Epithelial cell of proximal tubule (primary cell): ENCODE results near the gene NPR2. TPM values are rescaled to one million over a fixed set of nuclear protein-coding genes. Genes with fewer than 3 reads are reported as not detected.

ENCODE experiments used
- DNase-seq: peaks from one replicate; pipeline ENCODE4 v3.0.0-alpha.2; 2011; ENCODE audit warnings: low read depth
- H3K4me3 ChIP-seq: 2 replicates; pipeline ENCODE4 v1.5.1; 2011; ENCODE audit warnings: low read depth, mild to moderate bottlenecking, low read length
- total RNA-seq: library from RNA; depleted of rRNA; stranded (reverse); fragments of >200 nt; gene quantifications from 2 replicates; pipeline ENCODE4 v1.2.3, GENCODE V29; 2015
- TF ChIP-seq, protein P1 (sequence below): conservative IDR thresholded peaks from 2 replicates; pipeline ENCODE4 v1.5.1; 2012; ENCODE audit warnings: low read depth, mild to moderate bottlenecking, low read length

NPR2 gene
- total RNA-seq, 1 donor from 2014 or later: 11.0 TPM

DNA sequence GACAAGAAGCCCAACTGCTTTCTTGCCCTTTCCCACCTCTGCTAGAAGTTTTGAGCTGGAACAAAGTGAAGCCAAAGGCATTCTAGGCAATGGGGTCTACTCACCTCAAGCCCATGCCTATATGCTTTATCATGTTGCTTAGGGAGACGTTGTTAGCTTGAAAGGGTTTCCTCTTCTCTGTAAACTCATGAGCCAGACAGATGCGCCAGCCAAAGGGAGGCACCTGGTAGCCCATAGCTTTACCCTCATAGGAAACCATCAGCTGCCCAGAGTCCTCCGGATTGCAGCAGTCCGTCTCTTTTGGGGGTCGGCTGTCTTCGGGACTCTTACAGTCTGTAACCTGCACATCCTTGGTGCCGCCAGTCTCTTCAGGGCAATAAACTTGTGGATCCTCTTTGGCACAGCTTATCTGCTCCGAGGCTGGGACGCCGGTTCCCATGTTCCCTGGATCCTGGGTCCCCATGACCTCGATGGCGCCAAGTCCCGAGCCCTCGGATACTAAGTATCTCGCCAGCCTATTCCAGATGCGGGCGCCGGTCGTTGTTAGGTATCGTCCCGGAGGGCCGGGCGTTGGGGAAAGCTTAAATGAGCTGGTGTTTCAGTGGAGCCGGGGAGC, 43.0 kb upstream of the NPR2 start:
- peak overlapping the region; percentile 75 for H3K4me3 ChIP-seq
- DNase-seq: no peak
- TF ChIP-seq, protein P1, sequence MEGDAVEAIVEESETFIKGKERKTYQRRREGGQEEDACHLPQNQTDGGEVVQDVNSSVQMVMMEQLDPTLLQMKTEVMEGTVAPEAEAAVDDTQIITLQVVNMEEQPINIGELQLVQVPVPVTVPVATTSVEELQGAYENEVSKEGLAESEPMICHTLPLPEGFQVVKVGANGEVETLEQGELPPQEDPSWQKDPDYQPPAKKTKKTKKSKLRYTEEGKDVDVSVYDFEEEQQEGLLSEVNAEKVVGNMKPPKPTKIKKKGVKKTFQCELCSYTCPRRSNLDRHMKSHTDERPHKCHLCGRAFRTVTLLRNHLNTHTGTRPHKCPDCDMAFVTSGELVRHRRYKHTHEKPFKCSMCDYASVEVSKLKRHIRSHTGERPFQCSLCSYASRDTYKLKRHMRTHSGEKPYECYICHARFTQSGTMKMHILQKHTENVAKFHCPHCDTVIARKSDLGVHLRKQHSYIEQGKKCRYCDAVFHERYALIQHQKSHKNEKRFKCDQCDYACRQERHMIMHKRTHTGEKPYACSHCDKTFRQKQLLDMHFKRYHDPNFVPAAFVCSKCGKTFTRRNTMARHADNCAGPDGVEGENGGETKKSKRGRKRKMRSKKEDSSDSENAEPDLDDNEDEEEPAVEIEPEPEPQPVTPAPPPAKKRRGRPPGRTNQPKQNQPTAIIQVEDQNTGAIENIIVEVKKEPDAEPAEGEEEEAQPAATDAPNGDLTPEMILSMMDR: no peak

- DNase-seq: no peak
- H3K4me3 ChIP-seq: peak within 1 kb of the TSS; percentile 75
- TF ChIP-seq, protein P1: no peak
Measured at GRCh38 chr9:35748858-35749514, 42.4 kb upstream of the NPR2 start, which contains the start of the genes GBA2 and RGP1. Gene GBA2, minus strand, starts transcription at chr9:35749228. Its CDS starts 524 bp downstream, at chr9:35748704. Gene RGP1, plus strand, starts transcription at chr9:35749287. Its CDS starts 469 bp downstream, at chr9:35749756.

DNA sequence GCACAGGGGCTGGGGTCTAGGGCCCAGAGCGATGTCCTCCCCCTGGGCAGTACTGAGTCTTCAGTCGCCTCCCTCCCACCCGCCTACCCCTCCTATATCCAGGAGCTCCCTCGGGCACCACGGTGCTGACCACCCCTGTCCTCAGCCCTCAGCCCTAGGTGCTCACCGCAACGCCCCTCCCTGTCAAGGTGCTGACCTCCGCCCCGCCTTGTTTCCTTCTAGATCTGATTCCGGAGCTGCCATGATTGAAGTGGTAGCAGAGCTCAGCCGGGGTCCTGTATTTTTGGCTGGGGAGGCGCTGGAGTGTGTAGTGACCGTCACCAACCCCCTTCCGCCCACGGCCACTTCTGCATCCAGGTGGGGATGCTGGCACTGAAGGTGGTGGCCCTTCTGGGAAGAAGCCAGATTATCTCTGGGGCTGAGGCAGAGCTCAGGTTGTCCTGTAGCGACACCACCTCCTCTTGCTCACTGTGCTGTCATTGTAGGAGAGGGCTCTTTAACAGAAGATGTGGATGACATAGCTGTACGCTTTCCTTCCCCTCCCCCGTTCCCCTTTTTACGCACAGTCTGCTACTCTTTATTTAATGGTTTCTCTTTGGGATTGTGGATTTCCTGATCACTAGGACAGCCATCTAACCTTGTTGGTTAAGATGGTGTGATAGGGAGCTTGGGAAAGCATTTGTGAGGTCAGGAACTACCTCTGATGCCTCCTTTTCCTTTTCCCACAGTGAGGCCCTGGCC, 41.7 kb upstream of the NPR2 start:
- DNase-seq: no peak
- peak overlapping the region; percentile 75 for H3K4me3 ChIP-seq
- TF ChIP-seq, protein P1: no peak

- DNase-seq: no peak
- TF ChIP-seq, protein P1: no peak
- peak overlapping the region; percentile 75 for H3K4me3 ChIP-seq
Measured at GRCh38 chr9:35750256-35750531, 41.2 kb upstream of the NPR2 start.

DNA sequence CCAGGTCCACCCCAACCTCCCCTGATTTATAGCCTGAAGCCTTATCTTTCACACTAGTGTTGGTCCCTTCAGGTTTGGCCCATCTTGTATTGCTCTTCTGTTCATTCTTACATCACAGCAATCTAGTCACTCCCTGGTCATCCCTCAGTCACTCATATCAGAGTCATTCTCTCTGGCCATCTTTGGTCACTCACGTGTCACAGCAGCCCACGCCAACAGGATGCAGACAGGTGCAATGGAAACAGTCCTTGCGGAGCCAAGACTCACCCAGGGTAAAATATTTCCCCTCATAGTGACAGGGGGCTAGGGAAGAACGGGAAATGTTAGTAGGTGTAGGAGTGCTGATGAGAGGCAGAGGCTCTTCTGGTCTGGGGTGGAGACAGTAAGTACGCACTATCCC, 37.9 kb upstream of the NPR2 start:
- TF ChIP-seq, protein P1: no peak
- no peak overlapping the region for H3K4me3 ChIP-seq
- no peak for DNase-seq

GRCh38 chr9:35754264-35754663, 37.1 kb upstream of the NPR2 start, which contains the start of gene MSMP:
Gene MSMP, minus strand, starts transcription at chr9:35754276. Its CDS starts 147 bp downstream, at chr9:35754129.
- no peak within 1 kb of the TSS for H3K4me3 ChIP-seq
- TF ChIP-seq, protein P1: no peak
- no peak for DNase-seq
